Measurements from ENCODE around the gene DCDC2B. TPM values are rescaled to one million over a fixed set of nuclear protein-coding genes. Genes with fewer than 3 reads are reported as not detected.

DCDC2B gene
- total and polyA plus RNA-seq, 9 of the 15 experiments (the other 6 are each of a cell fraction or from before 2014, with no cell fraction given) = not detected

DNA sequence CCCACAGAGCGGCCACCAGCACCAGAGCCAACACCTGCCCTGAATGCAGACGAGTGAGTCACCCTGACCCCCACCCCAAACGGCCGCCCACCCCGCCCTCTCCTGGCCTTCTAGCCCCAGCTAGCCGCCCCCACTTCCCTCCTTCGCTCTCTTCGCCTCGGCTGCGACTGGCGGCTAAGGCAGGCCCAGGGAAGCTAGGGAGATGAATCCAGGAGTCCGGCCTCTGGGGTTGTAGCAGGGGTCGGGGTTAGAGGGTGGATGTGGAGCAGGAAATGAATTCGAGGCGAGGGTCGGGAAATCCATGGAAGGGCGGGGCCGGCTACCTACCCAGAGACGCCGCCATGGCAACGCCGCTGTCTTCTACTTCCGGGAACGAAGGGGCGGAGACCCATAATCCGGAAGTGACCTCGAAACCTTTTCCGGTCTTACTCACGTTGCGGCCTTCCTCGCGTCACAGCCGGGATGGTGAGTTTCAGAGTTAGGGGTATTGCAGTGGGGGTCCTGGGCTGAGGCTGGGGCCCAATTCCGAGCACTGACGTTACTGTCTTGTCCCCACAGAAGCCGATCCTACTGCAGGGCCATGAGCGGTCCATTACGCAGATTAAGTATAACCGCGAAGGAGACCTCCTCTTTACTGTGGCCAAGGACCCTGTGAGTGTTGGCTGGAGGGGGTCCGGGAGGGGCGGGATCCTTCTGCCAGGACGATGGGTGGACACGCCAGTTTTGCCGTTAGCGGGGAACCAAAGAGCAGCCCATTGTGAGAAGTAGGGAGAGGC lies 13.3 kb downstream of the DCDC2B start, which contains the start of the genes EIF3I and TMEM234 (continued):
- TF ChIP-seq FOXM1 (IDR thresholded peaks at IDR 0.05; ENCODE audit: low read depth) = no peak
- no peak for TF ChIP-seq FOXM1 (CRISPR knock-in tag; IDR thresholded peaks at IDR 0.05; ENCODE audit: low read depth)
- TF ChIP-seq TAF1 (IDR thresholded peaks at IDR 0.05; ENCODE audit: control insufficient read depth, extremely low read depth, insufficient read depth, low read length, severe bottlenecking) = peak; percentile 74
- no peak for TF ChIP-seq ZNF589 (CRISPR knock-in tag; IDR thresholded peaks at IDR 0.05; ENCODE audit: low read depth)
- no peak for TF ChIP-seq MAFK (IDR thresholded peaks at IDR 0.05; ENCODE audit: low read length)
- no peak for TF ChIP-seq ZNF212 (CRISPR knock-in tag; IDR thresholded peaks at IDR 0.05)
- TF ChIP-seq CBX3 (IDR thresholded peaks at IDR 0.05; ENCODE audit: borderline replicate concordance in 1 of 2, low read length in 2 of 2) = no peak
- TF ChIP-seq ADNP (tag; IDR thresholded peaks at IDR 0.05) = no peak
- TF ChIP-seq, protein P1, sequence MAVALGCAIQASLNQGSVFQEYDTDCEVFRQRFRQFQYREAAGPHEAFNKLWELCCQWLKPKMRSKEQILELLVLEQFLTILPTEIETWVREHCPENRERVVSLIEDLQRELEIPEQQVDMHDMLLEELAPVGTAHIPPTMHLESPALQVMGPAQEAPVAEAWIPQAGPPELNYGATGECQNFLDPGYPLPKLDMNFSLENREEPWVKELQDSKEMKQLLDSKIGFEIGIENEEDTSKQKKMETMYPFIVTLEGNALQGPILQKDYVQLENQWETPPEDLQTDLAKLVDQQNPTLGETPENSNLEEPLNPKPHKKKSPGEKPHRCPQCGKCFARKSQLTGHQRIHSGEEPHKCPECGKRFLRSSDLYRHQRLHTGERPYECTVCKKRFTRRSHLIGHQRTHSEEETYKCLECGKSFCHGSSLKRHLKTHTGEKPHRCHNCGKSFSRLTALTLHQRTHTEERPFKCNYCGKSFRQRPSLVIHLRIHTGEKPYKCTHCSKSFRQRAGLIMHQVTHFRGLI (CRISPR knock-in tag; IDR thresholded peaks at IDR 0.05) = no peak
- peak; percentile 89; the same call in 1 of the 2 replicates for TF ChIP-seq HDAC2 (IDR thresholded peaks at IDR 0.05)
- TF ChIP-seq, protein P2, sequence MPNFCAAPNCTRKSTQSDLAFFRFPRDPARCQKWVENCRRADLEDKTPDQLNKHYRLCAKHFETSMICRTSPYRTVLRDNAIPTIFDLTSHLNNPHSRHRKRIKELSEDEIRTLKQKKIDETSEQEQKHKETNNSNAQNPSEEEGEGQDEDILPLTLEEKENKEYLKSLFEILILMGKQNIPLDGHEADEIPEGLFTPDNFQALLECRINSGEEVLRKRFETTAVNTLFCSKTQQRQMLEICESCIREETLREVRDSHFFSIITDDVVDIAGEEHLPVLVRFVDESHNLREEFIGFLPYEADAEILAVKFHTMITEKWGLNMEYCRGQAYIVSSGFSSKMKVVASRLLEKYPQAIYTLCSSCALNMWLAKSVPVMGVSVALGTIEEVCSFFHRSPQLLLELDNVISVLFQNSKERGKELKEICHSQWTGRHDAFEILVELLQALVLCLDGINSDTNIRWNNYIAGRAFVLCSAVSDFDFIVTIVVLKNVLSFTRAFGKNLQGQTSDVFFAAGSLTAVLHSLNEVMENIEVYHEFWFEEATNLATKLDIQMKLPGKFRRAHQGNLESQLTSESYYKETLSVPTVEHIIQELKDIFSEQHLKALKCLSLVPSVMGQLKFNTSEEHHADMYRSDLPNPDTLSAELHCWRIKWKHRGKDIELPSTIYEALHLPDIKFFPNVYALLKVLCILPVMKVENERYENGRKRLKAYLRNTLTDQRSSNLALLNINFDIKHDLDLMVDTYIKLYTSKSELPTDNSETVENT (CRISPR knock-in tag; IDR thresholded peaks at IDR 0.05) = no peak
- no peak for TF ChIP-seq PHB2 (IDR thresholded peaks at IDR 0.05; ENCODE audit: low read depth)
- TF ChIP-seq, protein P3, sequence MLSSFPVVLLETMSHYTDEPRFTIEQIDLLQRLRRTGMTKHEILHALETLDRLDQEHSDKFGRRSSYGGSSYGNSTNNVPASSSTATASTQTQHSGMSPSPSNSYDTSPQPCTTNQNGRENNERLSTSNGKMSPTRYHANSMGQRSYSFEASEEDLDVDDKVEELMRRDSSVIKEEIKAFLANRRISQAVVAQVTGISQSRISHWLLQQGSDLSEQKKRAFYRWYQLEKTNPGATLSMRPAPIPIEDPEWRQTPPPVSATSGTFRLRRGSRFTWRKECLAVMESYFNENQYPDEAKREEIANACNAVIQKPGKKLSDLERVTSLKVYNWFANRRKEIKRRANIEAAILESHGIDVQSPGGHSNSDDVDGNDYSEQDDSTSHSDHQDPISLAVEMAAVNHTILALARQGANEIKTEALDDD (IDR thresholded peaks at IDR 0.05) = no peak
- TF ChIP-seq CTBP1 (IDR thresholded peaks at IDR 0.05; ENCODE audit: borderline replicate concordance) = peak; percentile 39; the same call in 1 of the 2 replicates
- 0 out of 2 replicates have a peak, but pooled peaks have one; percentile 12 for TF ChIP-seq FOXP1 (CRISPR knock-in tag; IDR thresholded peaks at IDR 0.05)
- TF ChIP-seq MEF2D (tag; conservative IDR thresholded peaks at IDR 0.05; ENCODE audit: low read depth) = no peak
- no peak for TF ChIP-seq PRPF4 (IDR thresholded peaks at IDR 0.05; ENCODE audit: insufficient read depth, low read depth, low read length, poor library complexity, severe bottlenecking)
- no peak for TF ChIP-seq TCFL5 (CRISPR knock-in tag; conservative IDR thresholded peaks at IDR 0.05)
- TF ChIP-seq CEBPB (tag; IDR thresholded peaks at IDR 0.05) = no peak
- TF ChIP-seq CEBPG (CRISPR knock-in tag; IDR thresholded peaks at IDR 0.05) = no peak
- TF ChIP-seq CEBPG (tag; conservative IDR thresholded peaks at IDR 0.05 in 1 of 2, IDR thresholded peaks at IDR 0.05 in 1 of 2) = no peak
- TF ChIP-seq, protein P4, sequence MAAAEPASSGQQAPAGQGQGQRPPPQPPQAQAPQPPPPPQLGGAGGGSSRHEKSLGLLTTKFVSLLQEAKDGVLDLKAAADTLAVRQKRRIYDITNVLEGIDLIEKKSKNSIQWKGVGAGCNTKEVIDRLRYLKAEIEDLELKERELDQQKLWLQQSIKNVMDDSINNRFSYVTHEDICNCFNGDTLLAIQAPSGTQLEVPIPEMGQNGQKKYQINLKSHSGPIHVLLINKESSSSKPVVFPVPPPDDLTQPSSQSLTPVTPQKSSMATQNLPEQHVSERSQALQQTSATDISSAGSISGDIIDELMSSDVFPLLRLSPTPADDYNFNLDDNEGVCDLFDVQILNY (CRISPR knock-in tag; IDR thresholded peaks at IDR 0.05) = no peak
- TF ChIP-seq HNRNPLL (IDR thresholded peaks at IDR 0.05; ENCODE audit: low read depth, low read length, poor library complexity, severe bottlenecking) = peak; percentile 45

Measured in K562 (cell line).